Upper lobe of right lung (tissue), 1 donor: Measurements from ENCODE around the gene TGFBR3. TPM values are rescaled to one million over a fixed set of nuclear protein-coding genes. Genes with fewer than 3 reads are reported as not detected.
A peak's percentile ranks its signal among the peaks of the same experiment; 100 is the strongest.

Experiments used
- ATAC-seq: fragments of 200-7000 bp; cut with Tn5 transposase; one replicate; pipeline ENCODE4 v1.9.1; 2020; ENCODE audit warnings: mild to moderate bottlenecking, moderate library complexity
- DNase-seq: peaks from one replicate; pipeline ENCODE4 v3.0.0-alpha.2; 2020
- H3K27ac ChIP-seq: fragments of 200-600 bp; one replicate; pipeline ENCODE4 v1.8.0; 2022
- H3K27me3 ChIP-seq: fragments of 200-600 bp; one replicate; pipeline ENCODE4 v1.8.0; 2022; ENCODE audit warnings: mild to moderate bottlenecking
- H3K36me3 ChIP-seq: fragments of 200-600 bp; one replicate; pipeline ENCODE4 v1.8.0; 2022
- H3K4me1 ChIP-seq: fragments of 200-600 bp; one replicate; pipeline ENCODE4 v1.8.0; 2022
- H3K4me3 ChIP-seq: fragments of 200-600 bp; one replicate; pipeline ENCODE4 v1.8.0; 2022; ENCODE audit warnings: mild to moderate bottlenecking
- H3K9me3 ChIP-seq: fragments of 200-600 bp; one replicate; pipeline ENCODE4 v1.8.0; 2022
- intact Hi-C: fragments of 100-400 bp; cut with DNase I; formaldehyde crosslinking; loops from one replicate; pipeline ENCODE4 v1.11.0; 2022
- total RNA-seq: library from RNA; stranded (reverse); fragmentation: NEBNext Ultra II Directional; extraction: Animal tissue kit (Norgen Biotek cat#: 25700); gene quantifications from one replicate; pipeline ENCODE4 v1.2.1, GENCODE V29; 2021
- TF ChIP-seq, protein P1 (sequence below): fragments of 200-600 bp; IDR thresholded peaks from one replicate; pipeline ENCODE4 v1.8.0; 2022; ENCODE audit warnings: antibody characterized with exemption
- donor health status: DM: no; HTN: yes; CAD: no; lungs with severe emphysema.

TGFBR3 gene
- total RNA-seq, 1 donor from 2014 or later, result 55.9 TPM

DNA sequence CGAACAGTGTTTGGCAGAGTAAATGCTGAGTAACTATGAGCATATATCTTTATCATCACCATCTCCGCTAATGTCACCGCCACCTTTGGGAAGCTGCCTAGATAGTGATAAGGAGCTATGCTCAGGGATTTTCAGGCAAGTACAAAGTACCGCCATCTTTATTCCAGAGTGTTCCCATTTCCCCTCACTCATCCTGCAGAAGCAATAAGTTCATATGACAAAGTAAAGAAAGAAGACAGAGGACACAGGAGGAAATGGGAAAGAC is 89.6 kb downstream of the TGFBR3 start:
- Histone ChIP-seq H3K9me3 (no peaks in the 10 kb centered on the region), H3K27me3 (no peaks in the 10 kb centered on the region), H3K4me1 (peaks cover 43% of the 10 kb centered on the region), H3K27ac (no peak overlapping the region), H3K36me3 (peaks cover 4% of the 10 kb centered on the region), H3K4me3 (no peak overlapping the region)
- TF ChIP-seq, protein P1, sequence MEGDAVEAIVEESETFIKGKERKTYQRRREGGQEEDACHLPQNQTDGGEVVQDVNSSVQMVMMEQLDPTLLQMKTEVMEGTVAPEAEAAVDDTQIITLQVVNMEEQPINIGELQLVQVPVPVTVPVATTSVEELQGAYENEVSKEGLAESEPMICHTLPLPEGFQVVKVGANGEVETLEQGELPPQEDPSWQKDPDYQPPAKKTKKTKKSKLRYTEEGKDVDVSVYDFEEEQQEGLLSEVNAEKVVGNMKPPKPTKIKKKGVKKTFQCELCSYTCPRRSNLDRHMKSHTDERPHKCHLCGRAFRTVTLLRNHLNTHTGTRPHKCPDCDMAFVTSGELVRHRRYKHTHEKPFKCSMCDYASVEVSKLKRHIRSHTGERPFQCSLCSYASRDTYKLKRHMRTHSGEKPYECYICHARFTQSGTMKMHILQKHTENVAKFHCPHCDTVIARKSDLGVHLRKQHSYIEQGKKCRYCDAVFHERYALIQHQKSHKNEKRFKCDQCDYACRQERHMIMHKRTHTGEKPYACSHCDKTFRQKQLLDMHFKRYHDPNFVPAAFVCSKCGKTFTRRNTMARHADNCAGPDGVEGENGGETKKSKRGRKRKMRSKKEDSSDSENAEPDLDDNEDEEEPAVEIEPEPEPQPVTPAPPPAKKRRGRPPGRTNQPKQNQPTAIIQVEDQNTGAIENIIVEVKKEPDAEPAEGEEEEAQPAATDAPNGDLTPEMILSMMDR, result no peak
- DNase-seq, result no peak
- no peak for ATAC-seq
- intact Hi-C loops, result no loop called here

DNA sequence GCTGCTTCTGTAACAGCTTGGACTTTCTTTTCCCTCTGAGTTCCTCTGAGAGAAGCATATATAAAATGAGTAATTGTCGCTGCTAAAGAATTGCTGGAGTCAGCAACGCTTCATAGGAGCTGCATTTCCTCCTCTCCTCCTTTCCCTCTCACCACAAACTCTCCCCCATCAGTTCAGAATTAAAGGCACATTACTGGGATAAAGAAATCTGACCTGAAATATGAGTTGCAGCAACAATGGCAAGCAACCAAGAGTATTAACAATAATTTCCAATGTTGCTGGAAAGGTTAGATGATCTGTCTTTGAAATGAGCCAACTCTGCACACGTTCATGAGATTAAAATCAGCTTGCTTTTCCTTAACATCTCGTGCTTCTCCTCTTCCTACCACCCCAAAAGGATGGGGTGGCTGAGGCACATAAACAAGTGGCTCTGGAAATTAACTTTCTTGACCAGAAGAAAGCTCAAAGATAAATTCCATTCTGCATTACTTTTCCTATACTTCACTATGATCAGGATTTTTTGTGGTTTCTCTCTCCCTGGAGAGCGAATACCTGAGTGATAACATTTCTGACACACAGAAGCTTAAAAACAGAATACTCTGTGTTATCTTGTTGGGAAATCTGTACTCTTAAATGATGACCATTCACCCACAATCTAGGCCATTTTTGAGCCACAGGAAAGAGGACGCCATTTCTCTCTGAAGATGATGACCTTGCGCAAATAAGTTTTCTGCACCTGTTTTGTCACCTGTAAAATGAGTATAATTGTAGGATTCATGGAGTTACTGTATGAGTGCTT is 90.2 kb downstream of the TGFBR3 start:
- Histone ChIP-seq H3K9me3 (no peaks in the 10 kb centered on the region), H3K27ac (no peak overlapping the region), H3K27me3 (no peaks in the 10 kb centered on the region), H3K4me1 (peaks cover 46% of the 10 kb centered on the region), H3K4me3 (no peak overlapping the region), H3K36me3 (peaks cover 4% of the 10 kb centered on the region)
- TF ChIP-seq, protein P1, result no peak
- ATAC-seq (no peak), DNase-seq (no peak)
- intact Hi-C loops, result no loop called here

DNA sequence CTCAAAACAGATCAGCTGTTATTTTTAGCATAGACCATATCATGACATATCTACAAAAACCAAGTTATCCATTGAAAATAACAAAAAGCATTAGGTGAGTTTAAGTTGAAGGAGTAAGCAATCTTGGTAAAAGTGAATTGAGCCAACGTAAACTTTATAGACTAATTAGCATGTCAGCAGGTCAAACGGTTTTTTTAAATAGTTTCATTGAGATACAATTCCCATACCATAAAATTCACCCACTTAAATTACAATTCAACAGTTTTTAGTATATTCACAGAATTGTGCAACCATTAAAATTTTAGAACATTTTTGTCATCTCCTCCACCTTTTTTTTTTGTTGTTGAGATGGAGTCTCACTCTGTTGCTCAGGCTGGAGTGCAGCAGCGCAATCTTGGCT is 92.1 kb downstream of the TGFBR3 start:
- intact Hi-C loops, result no loop called here
- Histone ChIP-seq H3K4me3 (no peak overlapping the region), H3K4me1 (peaks cover 50% of the 10 kb centered on the region), H3K9me3 (no peaks in the 10 kb centered on the region), H3K36me3 (peaks cover 4% of the 10 kb centered on the region), H3K27ac (no peak overlapping the region), H3K27me3 (no peaks in the 10 kb centered on the region)
- TF ChIP-seq, protein P1, result no peak
- DNase-seq, result no peak
- ATAC-seq, result no peak

DNA sequence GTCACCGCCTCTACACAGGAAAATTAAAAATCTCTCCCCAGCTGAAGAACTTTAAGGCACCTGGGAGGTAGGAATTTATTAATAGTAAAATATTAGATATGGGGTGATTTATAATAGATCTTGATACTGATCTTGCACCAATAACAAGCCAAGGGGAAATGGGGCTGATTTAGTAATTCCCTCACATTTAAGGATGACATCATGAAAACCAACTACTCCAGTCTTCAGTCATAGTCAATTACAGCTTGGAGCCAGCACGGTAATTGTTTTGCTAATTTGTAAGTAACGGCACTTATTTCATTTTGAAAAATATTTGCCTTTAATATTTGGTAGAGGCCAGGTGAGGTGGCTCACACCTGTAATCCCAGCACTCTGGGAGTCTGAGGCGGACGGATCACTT is 92.8 kb downstream of the TGFBR3 start:
- no peak overlapping the region for H3K4me3 ChIP-seq
- DNase-seq, result no peak
- peaks cover 4% of the 10 kb centered on the region for H3K36me3 ChIP-seq
- H3K27me3 ChIP-seq, result no peaks in the 10 kb centered on the region
- TF ChIP-seq, protein P1, result no peak
- H3K9me3 ChIP-seq, result no peaks in the 10 kb centered on the region
- H3K4me1 ChIP-seq, result peaks cover 49% of the 10 kb centered on the region
- H3K27ac ChIP-seq, result no peak overlapping the region
- intact Hi-C loops, result no loop called here
- no peak for ATAC-seq

DNA sequence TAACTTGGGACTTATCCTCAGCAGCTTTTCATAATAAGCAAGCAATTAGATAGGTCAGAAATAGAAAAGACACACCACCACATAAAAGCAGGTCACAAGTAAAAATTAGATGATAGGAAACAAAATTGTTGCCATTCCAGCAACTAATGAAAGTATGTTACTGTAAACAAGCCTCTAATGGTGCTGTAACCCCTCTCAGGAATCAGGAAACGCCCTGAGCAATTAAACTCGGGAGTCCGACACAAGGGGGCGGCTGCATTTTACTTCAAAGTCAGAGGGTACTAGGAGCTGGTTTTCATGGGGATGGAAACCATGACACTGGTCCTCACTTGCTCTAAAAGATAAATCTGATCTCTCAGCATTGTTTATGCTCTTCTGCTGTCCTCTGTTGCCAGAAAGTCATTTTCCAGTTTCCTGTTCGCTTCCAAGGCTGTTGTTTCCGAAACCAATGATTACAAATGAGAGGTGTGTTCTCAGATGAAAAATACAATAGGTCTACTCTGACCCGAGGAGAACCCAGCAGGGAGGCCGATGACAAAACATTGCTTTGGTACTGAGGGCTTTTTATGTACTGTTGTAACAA is 93.4 kb downstream of the TGFBR3 start:
- no peaks in the 10 kb centered on the region for H3K9me3 ChIP-seq
- intact Hi-C loops, result no loop called here
- H3K4me1 ChIP-seq, result peaks cover 47% of the 10 kb centered on the region
- peak overlapping the region; percentile 19 for H3K27ac ChIP-seq
- peaks cover 4% of the 10 kb centered on the region for H3K36me3 ChIP-seq
- H3K4me3 ChIP-seq, result no peak overlapping the region
- H3K27me3 ChIP-seq, result no peaks in the 10 kb centered on the region
- DNase-seq (no peak), ATAC-seq (no peak)
- TF ChIP-seq, protein P1, result no peak
